Gastroesophageal sphincter (tissue), 3 donors: ENCODE data around the gene PCDHGB3.

Experiments used
- CTCF ChIP-seq, 4 experiments: fragments of 200-600 bp in 2 of 4; fragments of 450-650 bp in 2 of 4; sonication (generic) in 1 of 4; IDR thresholded peaks; one replicate each; pipeline ENCODE4 v1.5.1; 2017 to 2019; ENCODE audit warnings: antibody characterized with exemption in 4 of 4, mild to moderate bottlenecking in 2 of 4, moderate library complexity in 2 of 4
- POLR2A ChIP-seq, 2 donors: fragments of 450-650 bp; IDR thresholded peaks; one replicate each; pipeline ENCODE4 v1.6.1; 2017; ENCODE audit warnings: antibody characterized with exemption in 2 of 2, mild to moderate bottlenecking in 2 of 2, moderate library complexity in 1 of 2
- POLR2AphosphoS5 ChIP-seq: sonication (generic); formaldehyde crosslinking; IDR thresholded peaks from one replicate; pipeline ENCODE4 v1.6.1; 2017; ENCODE audit warnings: antibody characterized with exemption

- no peak for TF ChIP-seq POLR2AphosphoS5
- peak in 1 of 4 experiments; percentile 36 for TF ChIP-seq CTCF (IDR thresholded peaks at IDR 0.05)
- no peak for TF ChIP-seq POLR2A (IDR thresholded peaks at IDR 0.05)
Observed at GRCh38 chr5:141412854-141413539, 43.0 kb downstream of the PCDHGB3 start, which contains the start of gene PCDHGA10.
